ENCODE measurements around the gene PARD6B.

GRCh38 chr20:50750145-50750671 is 18.8 kb downstream of the PARD6B start:
- TF ChIP-seq CTCF (IDR thresholded peaks at IDR 0.05) (no peak), POLR2AphosphoS5 (IDR thresholded peaks at IDR 0.05) (no peak)

Measured in breast epithelium (tissue), 3 donors.